ENCODE results near the gene MACROD2.

Gene MACROD2

DNA sequence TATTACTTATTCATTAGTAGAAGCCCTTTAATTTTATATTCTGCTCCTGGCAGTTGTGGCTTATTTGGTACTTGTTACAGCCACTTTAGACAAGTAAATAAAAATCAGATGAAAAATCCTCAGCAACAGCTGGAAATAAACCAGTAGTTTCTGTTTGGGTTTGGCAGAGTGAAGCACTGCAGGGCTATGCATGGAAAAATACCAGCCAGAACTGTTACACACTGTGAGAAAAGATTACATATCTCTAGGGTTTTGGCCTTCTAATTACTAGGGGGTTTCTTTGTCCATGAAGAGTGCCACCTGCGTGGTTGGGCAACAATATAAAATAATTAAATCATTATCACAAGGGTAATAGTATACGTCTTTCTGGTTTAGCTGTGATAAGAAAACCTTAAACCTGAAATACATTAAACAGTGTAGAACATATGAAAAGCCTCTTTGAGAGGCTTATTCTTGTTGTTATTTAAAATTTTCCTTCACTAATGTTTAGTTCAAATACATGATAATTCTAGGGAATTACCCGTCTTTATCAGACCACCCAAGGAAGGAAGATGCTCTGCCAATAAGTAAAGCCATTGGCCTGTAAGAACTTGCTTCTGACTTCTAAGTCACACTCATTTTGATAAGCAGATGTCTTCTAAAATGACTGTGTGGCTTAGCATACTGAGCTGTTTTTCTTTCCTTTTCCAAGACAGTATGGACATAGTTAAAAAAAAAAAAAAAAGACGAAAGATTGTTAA, 662.1 kb downstream of the MACROD2 start:
- no peak overlapping the region for H3K4me2 ChIP-seq
- H3K27me3 ChIP-seq, result no peaks in the 10 kb centered on the region
- H3K9me3 ChIP-seq, result no peaks in the 10 kb centered on the region
- H4K20me1 ChIP-seq, result no peaks in the 10 kb centered on the region
- H3K27ac ChIP-seq, result no peak overlapping the region
- no peak overlapping the region for H3K9ac ChIP-seq
- H3K4me1 ChIP-seq, result no peaks in the 10 kb centered on the region
- no peaks in the 10 kb centered on the region for H3K36me3 ChIP-seq
- no peak for TF ChIP-seq Cebpa-rat (IDR thresholded peaks at IDR 0.05)
- H3K4me3 ChIP-seq, result no peak overlapping the region

DNA sequence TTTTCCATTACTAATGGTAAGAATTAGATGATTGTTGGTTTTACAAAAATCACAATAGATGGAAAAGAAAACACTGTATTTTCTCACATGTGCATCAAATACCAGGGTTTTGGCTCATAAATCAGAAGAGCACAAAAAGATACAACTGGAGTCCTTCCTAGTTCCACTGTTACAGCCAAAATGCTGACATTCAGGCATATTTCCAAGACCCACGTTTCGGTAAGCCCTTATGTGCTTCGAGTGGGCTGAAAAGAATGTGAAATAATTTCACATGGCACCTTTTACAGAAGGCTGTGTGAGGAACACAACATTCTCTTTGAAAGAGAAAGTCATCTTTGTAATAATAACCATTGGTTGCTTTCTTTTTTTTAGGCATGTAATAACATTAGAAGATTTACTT, 668.8 kb downstream of the MACROD2 start:
- Histone ChIP-seq H3K4me1 (no peaks in the 10 kb centered on the region), H3K27me3 (no peaks in the 10 kb centered on the region), H4K20me1 (no peaks in the 10 kb centered on the region), H3K4me3 (no peak overlapping the region), H3K36me3 (no peaks in the 10 kb centered on the region), H3K9ac (no peak overlapping the region), H3K9me3 (no peaks in the 10 kb centered on the region), H3K4me2 (no peak overlapping the region), H3K27ac (no peak overlapping the region)
- TF ChIP-seq Cebpa-rat (IDR thresholded peaks at IDR 0.05), result no peak

DNA sequence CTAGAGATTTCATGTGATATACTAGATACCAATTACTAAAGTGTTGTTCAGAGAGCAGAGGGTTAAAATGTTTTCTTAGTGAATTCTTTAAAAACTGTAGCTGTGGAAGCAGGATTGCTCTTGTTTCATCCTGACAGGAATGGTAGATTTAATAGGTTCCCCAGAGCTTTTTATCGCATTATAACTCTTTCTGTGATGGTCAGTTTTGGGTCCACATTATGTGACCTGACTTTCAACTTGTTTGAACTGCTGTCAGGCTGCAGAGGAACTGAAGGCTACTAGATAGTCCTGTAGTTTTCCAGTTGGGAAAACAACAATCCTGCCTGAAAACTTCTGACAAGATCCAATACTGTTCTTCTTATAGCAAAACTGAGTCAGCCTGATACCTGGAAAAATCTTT, 671.4 kb downstream of the MACROD2 start:
- H4K20me1 ChIP-seq, result no peaks in the 10 kb centered on the region
- no peaks in the 10 kb centered on the region for H3K9me3 ChIP-seq
- H3K4me1 ChIP-seq, result no peaks in the 10 kb centered on the region
- H3K27me3 ChIP-seq, result no peaks in the 10 kb centered on the region
- no peak for TF ChIP-seq Cebpa-rat (IDR thresholded peaks at IDR 0.05)
- no peaks in the 10 kb centered on the region for H3K36me3 ChIP-seq
- H3K9ac ChIP-seq, result no peak overlapping the region
- no peak overlapping the region for H3K4me3 ChIP-seq
- H3K4me2 ChIP-seq, result no peak overlapping the region
- H3K27ac ChIP-seq, result no peak overlapping the region

DNA sequence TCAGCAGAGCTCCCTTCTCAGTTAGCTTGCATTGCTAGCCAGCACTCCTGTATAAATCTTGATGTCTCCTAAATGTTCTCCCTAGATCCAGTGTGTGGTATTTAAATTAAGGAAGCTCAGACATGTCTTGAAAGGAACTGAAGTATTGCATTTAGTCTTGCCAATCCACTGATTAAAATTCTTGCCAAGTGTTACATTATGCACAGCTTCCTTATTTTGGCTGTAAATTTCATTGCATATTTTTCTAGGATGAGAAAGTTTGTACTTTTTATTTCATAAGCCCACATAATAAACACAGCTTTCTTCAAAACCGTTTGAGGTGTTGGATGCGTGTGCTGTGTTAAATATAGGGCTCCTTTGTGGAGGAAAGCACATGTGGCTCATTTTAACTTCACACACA, 671.9 kb downstream of the MACROD2 start:
- Histone ChIP-seq H3K4me3 (no peak overlapping the region), H3K4me2 (no peak overlapping the region), H3K4me1 (no peaks in the 10 kb centered on the region), H3K27ac (no peak overlapping the region), H3K27me3 (no peaks in the 10 kb centered on the region), H3K36me3 (no peaks in the 10 kb centered on the region), H3K9ac (no peak overlapping the region), H4K20me1 (no peaks in the 10 kb centered on the region), H3K9me3 (no peaks in the 10 kb centered on the region)
- no peak for TF ChIP-seq Cebpa-rat (IDR thresholded peaks at IDR 0.05)

DNA sequence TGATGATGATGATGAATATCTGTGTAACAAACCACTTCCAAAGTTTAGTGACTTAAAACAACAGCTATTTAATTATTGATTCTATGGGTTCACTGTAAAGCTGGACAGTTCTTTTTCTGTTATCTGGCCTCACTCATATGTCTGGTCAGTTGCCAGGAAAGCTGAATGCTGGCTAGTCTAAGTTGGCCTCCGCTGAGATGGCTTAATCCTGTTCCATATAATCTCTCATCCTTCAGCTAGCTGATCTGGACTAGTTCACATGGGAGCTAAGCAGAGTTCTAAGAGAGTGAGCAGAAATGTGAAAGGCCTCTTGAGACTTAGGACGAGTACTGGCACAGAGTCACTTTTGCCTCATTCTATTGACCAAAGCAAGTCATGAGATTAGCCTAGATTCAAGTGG, 676.8 kb downstream of the MACROD2 start:
- Histone ChIP-seq H3K4me2 (no peak overlapping the region), H3K4me3 (no peak overlapping the region), H3K27me3 (no peaks in the 10 kb centered on the region), H3K36me3 (no peaks in the 10 kb centered on the region), H3K4me1 (no peaks in the 10 kb centered on the region), H3K9me3 (no peaks in the 10 kb centered on the region), H3K27ac (no peak overlapping the region), H4K20me1 (no peaks in the 10 kb centered on the region), H3K9ac (no peak overlapping the region)
- TF ChIP-seq Cebpa-rat (IDR thresholded peaks at IDR 0.05), result no peak

DNA sequence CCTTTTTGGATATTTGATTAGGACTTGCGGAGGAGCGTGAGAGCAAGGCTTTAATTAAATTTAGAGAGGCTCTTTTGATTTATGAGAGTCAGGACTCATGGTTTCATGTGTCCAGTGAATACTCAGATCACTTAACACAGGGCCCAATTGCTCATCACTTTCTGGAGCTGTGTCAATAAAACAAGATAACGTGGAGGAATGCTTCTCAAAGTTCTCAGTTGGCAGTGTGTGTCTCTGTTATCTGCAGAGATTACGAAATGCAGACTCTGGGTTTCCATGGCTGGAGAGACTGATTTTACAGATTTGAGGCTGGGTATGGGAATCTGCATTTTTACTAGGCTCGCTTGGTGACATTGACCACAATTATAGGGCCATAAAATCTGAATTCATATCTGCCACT, 677.8 kb downstream of the MACROD2 start:
- Histone ChIP-seq H3K27ac (no peak overlapping the region), H3K9ac (no peak overlapping the region), H3K4me1 (no peaks in the 10 kb centered on the region), H4K20me1 (no peaks in the 10 kb centered on the region), H3K36me3 (no peaks in the 10 kb centered on the region), H3K4me2 (no peak overlapping the region), H3K4me3 (no peak overlapping the region), H3K27me3 (no peaks in the 10 kb centered on the region), H3K9me3 (no peaks in the 10 kb centered on the region)
- no peak for TF ChIP-seq Cebpa-rat (IDR thresholded peaks at IDR 0.05)

DNA sequence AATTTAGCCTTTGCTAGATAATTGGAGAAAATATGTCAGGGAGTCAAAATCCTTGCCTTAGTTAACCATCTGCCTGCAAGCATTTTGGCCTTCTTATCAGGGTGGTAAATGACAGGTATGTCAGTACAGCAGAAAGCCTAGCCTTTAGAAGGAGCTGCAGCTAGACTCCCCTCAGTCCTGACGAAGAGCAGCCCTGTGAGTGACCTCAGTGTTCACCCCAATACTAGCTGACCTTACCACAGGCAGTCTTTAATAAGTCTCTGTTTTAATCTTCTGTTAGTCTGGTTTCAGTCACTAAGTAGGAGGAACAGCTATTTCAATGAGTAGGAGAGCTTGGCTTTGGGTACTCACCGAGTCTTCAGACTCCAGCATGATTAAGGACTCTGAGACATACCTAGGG, 682.1 kb downstream of the MACROD2 start:
- no peaks in the 10 kb centered on the region for H3K9me3 ChIP-seq
- H3K27ac ChIP-seq, result no peak overlapping the region
- H3K9ac ChIP-seq, result no peak overlapping the region
- no peak overlapping the region for H3K4me2 ChIP-seq
- no peaks in the 10 kb centered on the region for H3K4me1 ChIP-seq
- H4K20me1 ChIP-seq, result no peaks in the 10 kb centered on the region
- no peak for TF ChIP-seq Cebpa-rat (IDR thresholded peaks at IDR 0.05)
- no peak overlapping the region for H3K4me3 ChIP-seq
- H3K27me3 ChIP-seq, result no peaks in the 10 kb centered on the region
- no peaks in the 10 kb centered on the region for H3K36me3 ChIP-seq

DNA sequence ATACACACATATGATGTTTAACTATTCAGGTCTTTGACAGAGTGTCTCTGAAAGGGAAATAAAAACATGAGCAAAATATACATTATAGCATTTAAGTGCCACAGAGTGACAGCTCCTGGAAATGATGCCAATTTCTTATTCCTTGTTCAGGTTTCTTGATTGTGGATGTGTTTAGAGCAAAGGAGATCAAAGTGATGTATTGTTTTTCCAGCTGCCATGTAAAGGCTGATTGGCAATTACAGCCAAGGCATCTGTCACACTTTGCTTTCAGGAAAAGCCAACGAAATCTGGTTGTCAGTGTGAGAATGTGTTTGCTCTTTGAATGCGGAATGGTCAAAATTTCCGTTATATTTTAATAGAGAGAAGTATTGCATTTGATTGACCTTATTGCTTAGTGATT, 689.9 kb downstream of the MACROD2 start:
- no peaks in the 10 kb centered on the region for H3K27me3 ChIP-seq
- H3K9ac ChIP-seq, result no peak overlapping the region
- no peaks in the 10 kb centered on the region for H3K9me3 ChIP-seq
- TF ChIP-seq Cebpa-rat (IDR thresholded peaks at IDR 0.05), result no peak
- no peak overlapping the region for H3K4me2 ChIP-seq
- no peak overlapping the region for H3K27ac ChIP-seq
- H3K36me3 ChIP-seq, result no peaks in the 10 kb centered on the region
- no peaks in the 10 kb centered on the region for H4K20me1 ChIP-seq
- H3K4me3 ChIP-seq, result no peak overlapping the region
- H3K4me1 ChIP-seq, result no peaks in the 10 kb centered on the region

DNA sequence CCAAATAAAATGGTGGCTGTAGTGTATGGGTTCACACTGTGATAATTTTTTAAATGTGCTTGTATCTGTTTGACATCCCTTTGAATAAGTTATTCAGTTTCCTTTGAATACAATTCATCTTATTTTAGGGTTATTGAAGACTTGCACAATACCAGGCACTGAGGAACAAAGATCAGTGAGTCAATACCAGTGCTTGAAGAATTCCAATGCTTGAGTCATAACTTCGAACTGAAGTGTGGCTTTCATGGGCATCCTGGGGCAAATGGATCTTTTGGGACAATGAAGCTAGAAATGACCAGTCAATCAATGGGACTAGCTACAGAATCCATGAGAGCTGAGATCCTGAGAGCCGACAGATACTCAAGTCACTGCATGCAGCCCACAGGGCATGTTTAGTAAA, 692.0 kb downstream of the MACROD2 start:
- no peak overlapping the region for H3K27ac ChIP-seq
- no peak for TF ChIP-seq Cebpa-rat (IDR thresholded peaks at IDR 0.05)
- no peak overlapping the region for H3K4me3 ChIP-seq
- no peaks in the 10 kb centered on the region for H3K27me3 ChIP-seq
- H3K9me3 ChIP-seq, result no peaks in the 10 kb centered on the region
- H3K4me1 ChIP-seq, result no peaks in the 10 kb centered on the region
- H3K9ac ChIP-seq, result no peak overlapping the region
- no peaks in the 10 kb centered on the region for H3K36me3 ChIP-seq
- H3K4me2 ChIP-seq, result no peak overlapping the region
- no peaks in the 10 kb centered on the region for H4K20me1 ChIP-seq

DNA sequence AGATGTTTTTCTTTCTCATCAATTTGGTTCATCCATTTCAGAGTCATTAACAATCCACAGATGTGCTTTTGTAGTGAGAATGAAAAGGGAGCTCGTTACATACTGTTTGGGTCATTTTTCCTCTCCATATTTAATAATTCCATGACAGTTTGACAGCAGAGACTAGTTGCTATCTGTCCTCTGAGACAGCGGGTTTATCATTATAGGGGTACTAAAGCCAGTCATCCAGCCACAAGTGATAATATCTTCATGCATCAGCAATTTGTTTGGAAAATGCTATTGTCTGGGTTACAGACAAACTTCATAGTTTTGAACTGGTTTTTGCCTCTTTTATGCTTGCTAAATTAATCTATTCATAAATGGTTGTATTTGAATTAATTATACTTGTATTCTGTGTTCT, 692.7 kb downstream of the MACROD2 start:
- no peak for TF ChIP-seq Cebpa-rat (IDR thresholded peaks at IDR 0.05)
- no peak overlapping the region for H3K9ac ChIP-seq
- no peaks in the 10 kb centered on the region for H3K27me3 ChIP-seq
- H4K20me1 ChIP-seq, result no peaks in the 10 kb centered on the region
- no peak overlapping the region for H3K4me3 ChIP-seq
- no peaks in the 10 kb centered on the region for H3K9me3 ChIP-seq
- no peaks in the 10 kb centered on the region for H3K36me3 ChIP-seq
- no peaks in the 10 kb centered on the region for H3K4me1 ChIP-seq
- no peak overlapping the region for H3K27ac ChIP-seq
- no peak overlapping the region for H3K4me2 ChIP-seq

DNA sequence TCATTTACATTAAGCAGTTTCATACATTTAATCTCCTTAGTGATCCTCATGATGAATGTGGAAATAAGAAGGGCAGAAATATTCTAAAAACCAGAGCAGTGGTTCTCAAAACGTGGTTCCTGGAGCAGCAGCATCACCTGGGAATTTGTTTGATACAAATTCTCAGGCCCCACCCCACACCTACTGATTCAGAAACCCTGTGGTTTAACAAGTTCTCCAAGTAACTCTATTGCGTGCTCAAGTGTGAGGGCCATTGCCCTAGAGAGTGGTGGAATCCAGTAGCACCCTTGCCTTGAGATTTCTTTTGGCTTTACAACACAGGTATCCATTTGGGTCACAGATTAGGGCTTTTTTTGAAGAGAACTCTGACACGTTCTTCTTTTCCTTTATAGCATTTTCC, 696.7 kb downstream of the MACROD2 start:
- H3K4me2 ChIP-seq, result no peak overlapping the region
- no peak overlapping the region for H3K9ac ChIP-seq
- no peaks in the 10 kb centered on the region for H3K27me3 ChIP-seq
- no peaks in the 10 kb centered on the region for H4K20me1 ChIP-seq
- H3K36me3 ChIP-seq, result no peaks in the 10 kb centered on the region
- H3K4me1 ChIP-seq, result no peaks in the 10 kb centered on the region
- H3K4me3 ChIP-seq, result no peak overlapping the region
- TF ChIP-seq Cebpa-rat (IDR thresholded peaks at IDR 0.05), result no peak
- no peaks in the 10 kb centered on the region for H3K9me3 ChIP-seq
- H3K27ac ChIP-seq, result no peak overlapping the region

Data from BLaER1 (cell line).